Placental pericyte (primary cell): Measurements from ENCODE around the gene B3GNT4. TPM values are rescaled to one million over a fixed set of nuclear protein-coding genes. Genes with fewer than 3 reads are reported as not detected.

Experiments
- small RNA-seq: library from RNA; depleted of rRNA; stranded (forward); fragments of <200 nt; gene quantifications from one replicate; pipeline ENCODE3, GENCODE V24; 2012; ENCODE audit warnings: low replicate concordance
- total RNA-seq: library from RNA; depleted of rRNA; stranded (reverse); fragments of >200 nt; gene quantifications from 2 replicates; pipeline ENCODE4 v1.2.3, GENCODE V29; 2012

B3GNT4 gene
- total RNA-seq, result 0.14 and 0.22 TPM in 2 replicates

DNA sequence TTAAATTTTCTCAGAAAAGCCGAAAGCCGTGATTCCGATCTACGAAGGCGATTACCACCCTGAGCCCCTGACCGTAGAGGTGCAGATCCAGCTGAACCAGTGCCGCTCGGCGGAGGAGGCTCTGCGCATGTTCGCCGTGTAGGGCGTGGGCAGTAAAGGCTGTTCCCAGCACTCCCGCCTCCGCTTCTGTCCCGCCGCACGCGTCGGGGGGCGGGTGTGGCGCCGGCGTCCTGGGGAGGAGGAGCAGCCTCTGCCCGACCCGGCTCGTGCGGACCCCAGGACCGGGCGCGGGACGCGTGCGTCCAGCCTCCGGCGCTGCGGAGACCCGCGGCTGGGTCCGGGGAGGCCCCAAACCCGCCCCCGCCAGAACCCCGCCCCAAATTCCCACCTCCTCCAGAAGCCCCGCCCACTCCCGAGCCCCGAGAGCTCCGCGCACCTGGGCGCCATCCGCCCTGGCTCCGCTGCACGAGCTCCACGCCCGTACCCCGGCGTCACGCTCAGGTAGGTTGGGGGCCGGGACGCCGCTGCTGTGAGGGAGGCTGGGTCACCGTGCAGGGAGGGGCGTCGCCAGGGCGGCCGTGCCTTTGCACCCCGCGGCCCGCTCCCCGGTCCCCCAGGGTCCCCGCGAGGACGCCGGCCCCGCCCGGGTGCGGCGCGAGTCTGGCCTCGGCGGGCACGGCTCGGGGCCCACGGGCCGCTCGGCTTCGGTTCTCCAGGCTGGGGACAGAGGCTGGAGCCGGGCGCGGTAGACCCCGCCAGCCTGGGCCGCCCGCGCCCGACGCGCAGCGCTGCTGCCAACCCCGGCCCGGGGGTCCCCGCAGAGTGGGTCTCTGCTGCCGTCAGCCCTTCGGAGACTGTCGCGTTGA lies at the start of gene B3GNT4:
Gene B3GNT4, plus strand, starts transcription at position 409 of the 866 bp plus-strand sequence. CDS start 910 bp downstream, outside the sequence.

DNA sequence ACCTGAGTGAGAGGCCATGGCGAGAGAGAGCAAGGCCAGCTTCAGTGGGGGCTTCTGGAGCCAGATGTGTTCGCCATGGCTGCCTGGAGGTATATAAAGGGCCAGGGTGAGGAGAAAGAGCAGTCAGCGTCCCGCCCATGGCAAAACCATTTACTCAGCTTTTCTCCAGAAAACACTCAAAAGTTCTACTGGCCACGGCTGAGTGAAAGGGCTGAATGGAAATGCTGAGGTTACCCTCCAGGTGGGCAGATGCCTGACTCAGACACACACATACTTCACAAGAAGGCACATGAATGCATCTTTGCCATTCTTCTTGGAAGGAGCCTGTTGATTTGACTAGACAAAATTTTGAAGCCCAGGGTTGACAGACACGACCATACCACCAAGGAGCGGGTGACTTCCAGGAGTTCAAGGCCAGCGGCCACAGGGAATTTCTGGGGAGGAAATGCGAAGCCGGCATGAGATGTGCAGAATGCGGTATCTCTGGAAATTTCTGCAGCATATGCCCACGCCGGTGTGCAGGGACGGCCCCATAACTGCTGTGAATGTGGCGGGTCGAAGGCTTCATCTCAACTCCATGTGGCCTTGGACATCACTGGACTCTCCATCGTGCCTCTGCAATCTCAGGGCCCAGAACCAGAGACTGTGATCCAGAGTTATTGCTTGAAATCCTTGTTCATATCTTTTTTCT lies 29.2 kb upstream of the B3GNT4 start, which contains the start of gene IL31:
Gene IL31, minus strand, starts transcription at position 67 of the 691 bp plus-strand sequence. Its CDS starts 49 bp downstream, at position 18.

DNA sequence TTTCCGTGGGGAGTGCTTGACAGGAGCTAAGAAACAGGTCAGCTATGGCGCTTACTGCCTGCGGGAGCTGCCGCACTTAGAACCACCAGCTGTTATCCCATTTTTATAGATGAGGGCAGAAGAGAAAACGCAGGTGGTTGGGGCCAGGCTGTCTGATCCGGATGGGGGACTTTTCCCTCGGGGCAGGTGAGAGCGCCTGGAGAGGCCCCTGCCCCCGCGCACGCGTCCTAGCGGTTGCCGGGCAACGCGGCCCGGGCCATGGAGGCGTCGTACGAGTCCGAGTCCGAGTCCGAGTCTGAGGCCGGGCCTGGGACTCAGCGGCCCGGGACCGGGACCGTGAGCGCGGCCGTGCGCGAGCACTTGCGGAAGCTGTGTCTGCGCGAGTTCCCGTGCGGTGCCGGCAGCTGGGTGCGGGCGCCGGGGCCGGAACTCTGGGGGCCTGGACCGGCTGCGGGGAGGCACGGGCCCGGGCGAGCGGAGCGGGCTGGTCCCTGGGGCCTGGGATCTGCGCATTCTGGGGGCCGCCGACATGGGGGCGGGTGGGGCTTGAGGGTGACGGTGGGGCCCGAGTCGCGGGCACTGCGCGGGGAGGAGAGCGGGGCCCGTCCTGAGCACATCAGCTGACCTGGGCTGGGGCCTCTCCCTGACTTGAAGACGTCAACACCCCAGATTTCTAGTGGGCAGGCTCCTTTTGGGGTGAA lies 20.5 kb upstream of the B3GNT4 start, which contains the start of gene LRRC43:
Gene LRRC43, plus strand, starts transcription at position 237 of the 701 bp plus-strand sequence. Its CDS starts 22 bp downstream, at position 259.

DNA sequence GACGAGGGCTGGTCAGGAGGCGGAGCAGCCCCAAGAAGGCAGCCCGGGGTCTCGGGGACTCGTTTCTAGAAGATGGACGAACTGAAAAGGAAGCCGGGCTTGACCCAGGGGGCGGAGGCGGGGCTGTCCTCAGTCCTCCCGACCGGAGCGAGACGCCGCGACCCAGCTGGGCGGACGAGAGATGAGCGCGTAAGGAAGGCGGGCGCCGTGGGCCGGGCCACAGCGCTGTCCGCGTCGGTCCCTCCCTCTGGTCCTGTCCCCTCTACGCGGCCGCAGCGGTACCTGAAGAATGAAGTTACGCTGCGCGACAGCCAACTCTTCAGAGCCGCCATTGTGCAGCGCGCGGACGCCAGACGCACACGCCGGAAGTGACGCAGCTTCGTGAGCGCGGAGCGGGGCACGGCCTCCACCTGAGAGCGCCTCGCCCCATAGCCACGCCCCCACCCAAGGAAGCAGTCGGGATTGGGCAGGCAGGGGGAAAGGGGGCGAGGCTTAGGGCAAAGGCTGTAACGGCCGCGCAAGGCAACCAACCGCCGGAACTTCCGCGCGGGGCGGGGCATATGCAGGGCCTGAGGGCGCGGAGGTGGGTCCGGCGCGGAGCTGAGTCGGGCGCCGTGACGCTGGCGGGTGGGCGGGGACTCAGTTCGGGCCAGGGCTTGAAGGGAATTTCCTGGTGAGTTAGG lies 22.3 kb downstream of the B3GNT4 start, which contains the start of gene DIABLO:
Gene DIABLO, minus strand, starts transcription at position 370 of the 683 bp plus-strand sequence. Its CDS starts 38 bp downstream, at position 332.

Small RNAs within 50 kb of the gene (small RNA-seq; reads per million reads assigned to genes)
- gene DIABLO, result 0.81 reads per million, percentile 36 among the genes with 10 or more reads in this experiment

Other genes starting within 250 kb of the B3GNT4 start
- 5.0 and 5.3 TPM in 2 replicates for gene BCL7A, start 181.8 kb upstream of the B3GNT4 start, total RNA-seq
- gene MLXIP, start 125.0 kb upstream of the B3GNT4 start, total RNA-seq, result 27.5 and 35.5 TPM in 2 replicates
- not detected in 2 replicates for gene IL31, start 29.5 kb upstream of the B3GNT4 start, total RNA-seq
- gene LRRC43, start 20.6 kb upstream of the B3GNT4 start, total RNA-seq, result 1.8 and 1.9 TPM in 2 replicates
- gene DIABLO, start 22.3 kb downstream of the B3GNT4 start, total RNA-seq, result 63.7 and 80.3 TPM in 2 replicates
- 28.6 and 33.3 TPM in 2 replicates for gene VPS33A, start 62.8 kb downstream of the B3GNT4 start, total RNA-seq
- gene CLIP1, start 219.0 kb downstream of the B3GNT4 start, total RNA-seq, result 56.7 and 107 TPM in 2 replicates